Measurements from ENCODE around the gene LGR5.

The LGR5 gene

DNA sequence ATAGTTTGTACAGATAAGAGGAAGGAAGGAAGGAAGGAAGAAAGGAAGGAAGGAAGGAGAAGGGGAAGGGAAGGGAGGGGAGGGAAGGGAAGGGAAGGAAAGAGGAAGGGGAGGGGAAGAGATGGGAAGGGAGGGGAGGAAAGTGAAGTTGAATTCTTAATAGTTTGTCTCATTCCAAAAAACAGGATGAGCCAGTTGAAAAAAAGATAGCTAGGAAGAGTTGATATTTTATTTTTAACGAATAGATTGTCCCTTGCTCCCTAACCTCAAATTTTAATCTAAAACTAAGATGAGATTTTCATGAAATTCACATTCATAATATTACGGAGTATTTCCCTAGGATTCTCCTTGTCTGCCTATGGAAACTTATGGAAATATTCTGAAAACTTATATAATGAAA lies 143.3 kb downstream of the LGR5 start:
- no peak for DNase-seq (ENCODE audit: low read depth)
- TF ChIP-seq, protein P1, sequence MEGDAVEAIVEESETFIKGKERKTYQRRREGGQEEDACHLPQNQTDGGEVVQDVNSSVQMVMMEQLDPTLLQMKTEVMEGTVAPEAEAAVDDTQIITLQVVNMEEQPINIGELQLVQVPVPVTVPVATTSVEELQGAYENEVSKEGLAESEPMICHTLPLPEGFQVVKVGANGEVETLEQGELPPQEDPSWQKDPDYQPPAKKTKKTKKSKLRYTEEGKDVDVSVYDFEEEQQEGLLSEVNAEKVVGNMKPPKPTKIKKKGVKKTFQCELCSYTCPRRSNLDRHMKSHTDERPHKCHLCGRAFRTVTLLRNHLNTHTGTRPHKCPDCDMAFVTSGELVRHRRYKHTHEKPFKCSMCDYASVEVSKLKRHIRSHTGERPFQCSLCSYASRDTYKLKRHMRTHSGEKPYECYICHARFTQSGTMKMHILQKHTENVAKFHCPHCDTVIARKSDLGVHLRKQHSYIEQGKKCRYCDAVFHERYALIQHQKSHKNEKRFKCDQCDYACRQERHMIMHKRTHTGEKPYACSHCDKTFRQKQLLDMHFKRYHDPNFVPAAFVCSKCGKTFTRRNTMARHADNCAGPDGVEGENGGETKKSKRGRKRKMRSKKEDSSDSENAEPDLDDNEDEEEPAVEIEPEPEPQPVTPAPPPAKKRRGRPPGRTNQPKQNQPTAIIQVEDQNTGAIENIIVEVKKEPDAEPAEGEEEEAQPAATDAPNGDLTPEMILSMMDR (IDR thresholded peaks at IDR 0.05; ENCODE audit: insufficient read depth, low read depth, low read length, missing control alignments), result no peak
- H3K4me3 ChIP-seq (ENCODE audit: low read length), result no peak overlapping the region

DNA sequence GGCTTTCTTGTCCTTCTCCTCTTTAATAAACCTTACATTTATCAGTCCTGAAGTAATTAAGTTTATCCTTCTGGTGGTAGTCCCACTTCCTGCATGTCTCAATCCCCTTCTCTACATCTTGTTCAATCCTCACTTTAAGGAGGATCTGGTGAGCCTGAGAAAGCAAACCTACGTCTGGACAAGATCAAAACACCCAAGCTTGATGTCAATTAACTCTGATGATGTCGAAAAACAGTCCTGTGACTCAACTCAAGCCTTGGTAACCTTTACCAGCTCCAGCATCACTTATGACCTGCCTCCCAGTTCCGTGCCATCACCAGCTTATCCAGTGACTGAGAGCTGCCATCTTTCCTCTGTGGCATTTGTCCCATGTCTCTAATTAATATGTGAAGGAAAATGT lies 144.8 kb downstream of the LGR5 start:
- no peak for DNase-seq (ENCODE audit: low read depth)
- TF ChIP-seq, protein P1 (IDR thresholded peaks at IDR 0.05; ENCODE audit: insufficient read depth, low read depth, low read length, missing control alignments), result no peak

DNA sequence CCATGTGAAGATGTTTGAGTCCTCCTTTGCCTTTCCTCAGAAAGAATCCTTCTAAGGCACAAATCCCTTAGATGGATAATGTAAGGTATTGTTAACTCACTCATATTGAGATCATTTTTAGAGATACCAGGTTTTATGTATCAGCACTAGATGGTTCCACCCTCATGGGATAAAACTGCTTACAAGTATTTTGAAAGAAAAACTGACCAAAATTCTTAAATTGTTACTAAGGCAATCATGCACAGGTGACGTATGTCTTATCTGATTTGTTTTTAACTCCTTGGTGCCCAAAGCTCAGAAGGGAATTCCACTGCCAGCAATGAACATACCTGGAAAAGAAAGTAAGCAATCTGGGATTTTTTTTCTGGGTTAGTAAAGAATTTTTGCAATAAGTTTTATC lies 145.6 kb downstream of the LGR5 start:
- no peak overlapping the region for H3K4me3 ChIP-seq (ENCODE audit: low read length)
- TF ChIP-seq, protein P1 (IDR thresholded peaks at IDR 0.05; ENCODE audit: insufficient read depth, low read depth, low read length, missing control alignments), result no peak
- no peak for DNase-seq (ENCODE audit: low read depth)

More for the DNA sequence above, 144.8 kb downstream of the LGR5 start:
- no peak overlapping the region for H3K4me3 ChIP-seq (ENCODE audit: low read length)

DNA sequence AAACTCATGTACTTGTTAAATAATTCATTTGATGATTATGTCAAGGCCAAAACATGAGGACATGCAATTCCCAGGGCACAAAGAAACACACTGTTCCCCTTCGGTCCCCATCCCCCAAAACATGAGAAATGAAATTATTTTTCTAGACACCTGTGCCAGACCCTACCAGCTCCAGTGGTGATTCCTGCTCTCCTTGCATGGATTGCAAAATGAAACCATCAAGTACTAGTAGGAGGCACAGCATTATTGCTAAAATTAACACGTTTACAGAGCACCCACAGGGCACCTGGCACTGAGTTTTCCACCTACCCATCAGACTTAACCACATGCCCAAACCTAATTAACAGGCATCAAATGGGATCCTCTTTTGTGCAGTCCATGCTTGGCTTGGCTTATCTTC lies 147.4 kb downstream of the LGR5 start:
- H3K4me3 ChIP-seq (ENCODE audit: low read length), result no peak overlapping the region
- TF ChIP-seq, protein P1 (IDR thresholded peaks at IDR 0.05; ENCODE audit: insufficient read depth, low read depth, low read length, missing control alignments), result no peak
- no peak for DNase-seq (ENCODE audit: low read depth)

DNA sequence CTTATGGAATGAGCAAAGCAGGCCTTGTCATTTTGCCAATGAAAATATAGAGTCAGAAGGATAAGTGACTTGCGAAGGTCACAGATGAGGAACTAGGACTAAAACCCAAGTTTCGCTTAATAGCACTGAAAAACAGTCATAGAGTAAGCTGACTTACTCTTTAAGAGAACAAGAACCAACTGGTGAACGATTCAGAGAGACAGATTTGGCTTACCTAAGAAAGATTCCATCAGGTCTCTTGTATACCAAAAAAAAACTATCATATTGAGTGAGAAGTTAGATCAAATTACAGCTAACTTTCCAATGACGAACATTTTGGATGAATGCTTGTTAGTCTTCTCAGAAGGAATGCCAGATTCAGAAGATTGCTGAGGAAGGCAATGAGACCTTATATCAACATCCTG lies 149.9 kb downstream of the LGR5 start:
- DNase-seq (ENCODE audit: low read depth), result peak; percentile 73
- H3K4me3 ChIP-seq (ENCODE audit: low read length), result no peak overlapping the region
- TF ChIP-seq, protein P1 (IDR thresholded peaks at IDR 0.05; ENCODE audit: insufficient read depth, low read depth, low read length, missing control alignments), result no peak

DNA sequence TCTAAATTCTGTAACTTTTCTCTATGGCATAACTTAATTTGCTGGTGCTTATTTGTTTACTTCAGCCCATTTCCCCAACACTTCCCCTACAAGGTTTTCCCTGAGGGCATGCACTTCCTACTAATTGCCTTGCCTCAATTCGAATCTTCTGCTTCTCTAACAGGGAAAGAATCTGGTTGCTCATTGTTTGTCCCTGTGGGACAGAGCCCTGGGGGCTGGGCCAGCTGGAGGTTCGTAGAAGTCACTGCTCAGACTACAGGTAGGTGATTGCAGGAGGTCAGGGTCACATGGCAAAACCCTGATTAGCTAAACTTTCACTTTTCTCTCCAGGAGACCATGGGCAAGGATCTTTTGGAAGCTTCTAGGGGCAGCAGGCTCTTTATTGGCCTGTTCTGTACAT lies 152.0 kb downstream of the LGR5 start:
- DNase-seq (ENCODE audit: low read depth), result no peak
- TF ChIP-seq, protein P1 (IDR thresholded peaks at IDR 0.05; ENCODE audit: insufficient read depth, low read depth, low read length, missing control alignments), result no peak
- no peak overlapping the region for H3K4me3 ChIP-seq (ENCODE audit: low read length)

DNA sequence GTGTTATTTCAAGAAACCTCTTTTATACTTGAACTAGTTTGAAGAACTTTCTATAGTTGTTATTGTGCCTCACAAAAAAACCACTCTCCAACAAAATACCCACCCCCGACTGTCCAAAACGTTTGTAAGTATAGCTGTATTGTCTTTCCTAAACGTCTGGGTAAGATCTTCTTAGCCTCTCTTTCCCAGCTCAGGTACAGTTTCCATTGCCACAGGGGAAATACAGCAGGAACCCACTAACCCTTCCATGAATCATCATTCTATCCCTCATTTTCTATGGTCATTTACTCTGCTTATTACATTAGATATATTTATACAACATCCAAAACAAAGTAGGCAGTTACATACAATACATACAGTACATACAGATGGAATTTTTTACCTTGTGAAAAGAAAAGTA lies 153.2 kb downstream of the LGR5 start:
- TF ChIP-seq, protein P1 (IDR thresholded peaks at IDR 0.05; ENCODE audit: insufficient read depth, low read depth, low read length, missing control alignments), result no peak
- H3K4me3 ChIP-seq (ENCODE audit: low read length), result no peak overlapping the region
- peak; percentile 53 for DNase-seq (ENCODE audit: low read depth)
